GM12878 (cell line): ENCODE results near the gene ENTPD6. TPM values are rescaled to one million over a fixed set of nuclear protein-coding genes. Genes with fewer than 3 reads are reported as not detected.

Experiments used
- ATAC-seq: fragments of 200-7000 bp; cut with Tn5 transposase; 3 replicates; pipeline ENCODE4 v1.9.1; 2020; ENCODE audit warnings: mild to moderate bottlenecking, moderate library complexity
- BruUV-seq: library from RNA; stranded (reverse); fragments of 400-500 nt; replicated peaks from 2 replicates; lab custom pipeline; 2021; lab: Mats Ljungman, UMichigan
- CTCF ChIA-PET: fragments of 300-600 bp; sonication (Branson Sonifier 250); formaldehyde crosslinking; extraction: SDS; loops from one replicate; lab custom pipeline; 2021; ENCODE audit warnings: inconsistent platforms; lab: Yijun Ruan, JAX
- POLR2A ChIA-PET: fragments of 350-600 bp; formaldehyde crosslinking; extraction: SDS; loops from one replicate; lab custom pipeline; 2021; ENCODE audit warnings: inconsistent platforms; lab: Charles Lee
- RAD21 ChIA-PET: fragments of 300-600 bp; sonication (Branson Sonifier 250); formaldehyde crosslinking; loops from one replicate; lab custom pipeline; 2023; ENCODE audit warnings: antibody characterized with exemption; ENCODE audit not compliant: unreplicated experiment; lab: Charles Lee
- SMC1A ChIA-PET: fragments of 300-600 bp; sonication (Branson Sonifier 250); formaldehyde crosslinking; loops from one replicate; lab custom pipeline; 2023; ENCODE audit not compliant: unreplicated experiment, uncharacterized antibody; lab: Charles Lee
- DNase-seq: peaks from one replicate; pipeline ENCODE4 v3.0.0-alpha.2; 2011; ENCODE audit warnings: low read depth, low spot score
- FAIRE-seq: peaks from 3 replicates; lab custom pipeline; 2011; peaks lifted over from hg19 to GRCh38; lab: Jason Lieb, UNC
- H2AFZ ChIP-seq: 2 replicates; pipeline ENCODE4 v1.6.0; 2011; ENCODE audit warnings: low read depth, low read length, control low read depth; ENCODE audit not compliant: control insufficient read depth
- H3K27ac ChIP-seq: 2 replicates; pipeline ENCODE4 v1.5.1; 2011; ENCODE audit warnings: control low read depth; ENCODE audit not compliant: control insufficient read depth, insufficient read depth
- H3K27me3 ChIP-seq, 2 experiments: replicated peaks in 1 of 2; 2 replicates each; pipeline versions ENCODE4 v1.6.0 to v1.6.1; 2011; ENCODE audit warnings: low read length in 1 of 2; ENCODE audit not compliant: control insufficient read depth in 2 of 2, insufficient read depth in 2 of 2
- H3K36me3 ChIP-seq, 2 experiments: 2 replicates each; pipeline ENCODE4 v1.5.1; 2011; ENCODE audit warnings: low read length in 1 of 2; ENCODE audit not compliant: control insufficient read depth in 2 of 2, insufficient read depth in 2 of 2
- H3K4me1 ChIP-seq: 2 replicates; pipeline ENCODE4 v1.6.1; 2011; ENCODE audit warnings: mild to moderate bottlenecking, low read length, moderate library complexity, mixed read lengths; ENCODE audit not compliant: control insufficient read depth, insufficient read depth
- H3K4me2 ChIP-seq: 2 replicates; pipeline ENCODE4 v1.6.0; 2011; ENCODE audit warnings: control low read depth; ENCODE audit not compliant: control insufficient read depth, insufficient read depth
- H3K4me3 ChIP-seq: fragments of 200-600 bp; sonication (generic); 2 replicates; pipeline ENCODE4 v1.5.1; 2016
- H3K79me2 ChIP-seq: 2 replicates; pipeline ENCODE4 v1.6.0; 2011; ENCODE audit warnings: low read length; ENCODE audit not compliant: control insufficient read depth, insufficient read depth
- H3K9ac ChIP-seq: 2 replicates; pipeline ENCODE4 v1.8.0; 2011; ENCODE audit warnings: low read length, control low read depth, mixed read lengths; ENCODE audit not compliant: control insufficient read depth, insufficient read depth
- H3K9me3 ChIP-seq: replicated peaks from 3 replicates; pipeline ENCODE4 v1.5.1; 2011; ENCODE audit warnings: mild to moderate bottlenecking, low read length; ENCODE audit not compliant: control insufficient read depth, insufficient read depth
- H4K20me1 ChIP-seq: 2 replicates; pipeline ENCODE4 v1.6.0; 2011; ENCODE audit not compliant: control insufficient read depth, insufficient read depth
- BCLAF1 ChIP-seq: fragments of 450-650 bp; IDR thresholded peaks from 2 replicates; pipeline ENCODE4 v1.6.1; 2017; ENCODE audit warnings: antibody characterized with exemption, mild to moderate bottlenecking, moderate library complexity
- BHLHE40 ChIP-seq, 2 experiments: fragments of 450-650 bp in 1 of 2; IDR thresholded peaks; 2 replicates each; pipeline ENCODE4 v1.6.1; 2011 to 2017; ENCODE audit warnings: low read depth in 2 of 2, borderline replicate concordance in 1 of 2, improper control_type of control experiment in 1 of 2, low read length in 1 of 2, mild to moderate bottlenecking in 1 of 2
- E2F8 ChIP-seq: fragments of 450-650 bp; IDR thresholded peaks from 2 replicates; pipeline ENCODE4 v1.6.1; 2018; ENCODE audit warnings: mild to moderate bottlenecking, low read depth, moderate library complexity; ENCODE audit not compliant: partially characterized antibody
- HDGF ChIP-seq: fragments of 450-650 bp; IDR thresholded peaks from 2 replicates; pipeline ENCODE4 v1.6.1; 2016; ENCODE audit warnings: antibody characterized with exemption
- JUND ChIP-seq: IDR thresholded peaks from 2 replicates; pipeline ENCODE4 v1.6.1; 2012; ENCODE audit warnings: low read depth, mild to moderate bottlenecking, low read length, improper control_type of control experiment, moderate library complexity
- MXI1 ChIP-seq: fragments of 150-350 bp; IDR thresholded peaks from 2 replicates; pipeline ENCODE4 v1.6.1; 2011; ENCODE audit warnings: low read depth, mild to moderate bottlenecking, inconsistent platforms, low read length, improper control_type of control experiment
- MYC ChIP-seq: IDR thresholded peaks from 2 replicates; pipeline ENCODE4 v1.6.1; 2011; ENCODE audit warnings: mild to moderate bottlenecking, low read length, moderate library complexity, inconsistent platforms; ENCODE audit not compliant: insufficient read depth, insufficient replicate concordance, insufficient read length, severe bottlenecking
- PAX8 ChIP-seq: fragments of 450-650 bp; IDR thresholded peaks from 2 replicates; pipeline ENCODE4 v1.6.1; 2017; ENCODE audit warnings: mild to moderate bottlenecking, moderate library complexity
- POLR2AphosphoS2 ChIP-seq: IDR thresholded peaks from 2 replicates; pipeline ENCODE4 v1.6.1; 2011; ENCODE audit warnings: low read depth, mild to moderate bottlenecking, low read length, improper control_type of control experiment, moderate library complexity
- SMARCA5 ChIP-seq: fragments of 450-650 bp; IDR thresholded peaks from 2 replicates; pipeline ENCODE4 v1.6.1; 2017; ENCODE audit warnings: mild to moderate bottlenecking
- SPI1 ChIP-seq: IDR thresholded peaks from 2 replicates; pipeline ENCODE4 v1.6.1; 2011; ENCODE audit warnings: low read depth, mild to moderate bottlenecking, low read length, moderate library complexity, borderline replicate concordance; ENCODE audit not compliant: insufficient read depth
- STAT3 ChIP-seq: IDR thresholded peaks from 2 replicates; pipeline ENCODE4 v1.6.1; 2011; ENCODE audit warnings: low read depth, low read length, improper control_type of control experiment
- ZZZ3 ChIP-seq: IDR thresholded peaks from 2 replicates; pipeline ENCODE4 v1.6.1; 2011; ENCODE audit warnings: low read depth; ENCODE audit not compliant: control insufficient read depth, insufficient read length
- WGBS: methylation state at CpG from one replicate; pipeline ENCODE4 v1.1.6; 2016; ENCODE audit warnings: low lambda C conversion rate; ENCODE audit not compliant: insufficient replicate concordance, insufficient coverage; ENCODE audit errors: missing lambda C conversion rate; 5-methylcytosine and 5-hydroxymethylcytosine counted together
- in situ Hi-C: fragments of 300-500 bp; cut with MboI; formaldehyde crosslinking; loops from 9 replicates; pipeline ENCODE4 v1.14.3; 2018; ENCODE audit warnings: mixed read lengths
- intact Hi-C: fragments of 100-400 bp; cut with micrococcal nuclease; formaldehyde crosslinking; loops from one replicate; pipeline ENCODE4 v1.14.2; 2022; ENCODE audit not compliant: unreplicated experiment
- polyA plus RNA-seq, 11 experiments: library from polyadenylated mRNA; depleted of rRNA in 4 of 11; unstranded in 6 of 11; stranded (reverse) in 5 of 11; fragments of >200 nt; fragmentation: Nextera tagmentation in 4 of 11; fragmentation: Illumina TruSeq in 1 of 11; extraction: Ambion mirVana in 4 of 11; extraction: Trizol in 1 of 11; gene quantifications; 1 replicate in 1 of 11; 2 replicates in 10 of 11; pipeline versions ENCODE4 v1.2.1 to v1.2.3, GENCODE V29; 2011 to 2016; ENCODE audit warnings: inconsistent platforms in 2 of 11, missing spikeins in 2 of 11, low read depth in 1 of 11
- total RNA-seq, 4 experiments: library from RNA; depleted of rRNA in 3 of 4; stranded (reverse); fragments of >200 nt in 3 of 4; fragmentation: Illumina TruSeq in 1 of 4; extraction: Trizol in 1 of 4; gene quantifications; 2 replicates each; pipeline versions ENCODE4 v1.2.1 to v1.2.3, GENCODE V29; 2013 to 2021

The ENTPD6 gene
- total and polyA plus RNA-seq, 10 of the 15 experiments (the other 5 are each of a cell fraction or from before 2014, with no cell fraction given), result 0.53 to 45.4 (median 31.1) TPM

- TF ChIP-seq JUND, result no peak
- no peak for TF ChIP-seq E2F8
- no peak for TF ChIP-seq HDGF
- no peak for TF ChIP-seq SPI1
- TF ChIP-seq PAX8, result no peak
Measured at GRCh38 chr20:25270829-25271251, 75.3 kb downstream of the ENTPD6 start (continued).

- DNase-seq (no peak), ATAC-seq (no peak), FAIRE-seq (no peak)
- H2AFZ ChIP-seq, result no peak overlapping the region
- WGBS, result 91% methylated on average over 13 of the region's 13 CpGs
- no peak overlapping the region for H3K4me3 ChIP-seq
- H3K4me1 ChIP-seq, result no peaks in the 10 kb centered on the region
- H3K36me3 ChIP-seq, result peaks cover 15 to 32% of the 10 kb centered on the region in 2 experiments
- no peaks in the 10 kb centered on the region for H4K20me1 ChIP-seq
- no peaks in the 10 kb centered on the region for H3K9me3 ChIP-seq
- no peaks in the 10 kb centered on the region for H3K79me2 ChIP-seq
- H3K27me3 ChIP-seq, result no peaks in the 10 kb centered on the region
- no peak overlapping the region for H3K27ac ChIP-seq
- no peak overlapping the region for H3K4me2 ChIP-seq
- POLR2A ChIA-PET, result no interaction called here
- H3K9ac ChIP-seq, result no peak overlapping the region
- no TSS peak for BruUV-seq
- CTCF ChIA-PET, result no interaction called here
- in situ Hi-C loops (loop anchor here (25.0 kb wide), 1 partner anchor 1909 kb away; the partner anchor contains the start of genes GZF1 and NXT1), intact Hi-C loops (no loop called here)
- SMC1A ChIA-PET, result no interaction called here
- RAD21 ChIA-PET, result no interaction called here
- TF ChIP-seq HDGF (no peak), ZZZ3 (no peak), MYC (no peak), MXI1 (no peak), PAX8 (no peak), SMARCA5 (no peak), BCLAF1 (no peak), STAT3 (no peak), POLR2AphosphoS2 (no peak), BHLHE40 (IDR thresholded peaks at IDR 0.05; ENCODE audit: borderline replicate concordance in 1 of 2, low read depth in 2 of 2, low read length in 1 of 2) (no peak)
Measured at GRCh38 chr20:25271486-25272222, 76.1 kb downstream of the ENTPD6 start.
